HepG2 (cell line): Measurements from ENCODE around the gene WDR3. TPM values are rescaled to one million over a fixed set of nuclear protein-coding genes. Genes with fewer than 3 reads are reported as not detected.

Experiments used
- ATAC-seq: fragments of 200-7000 bp; cut with Tn5 transposase; 3 replicates; pipeline ENCODE4 v1.9.1; 2020; ENCODE audit warnings: mild to moderate bottlenecking, moderate library complexity
- BruUV-seq: library from RNA; stranded (reverse); fragments of 400-500 nt; replicated peaks from 2 replicates; lab custom pipeline; 2021; lab: Mats Ljungman, UMichigan
- CTCF ChIA-PET: fragments of 300-600 bp; formaldehyde crosslinking; extraction: SDS; loops from one replicate; lab custom pipeline; 2021; ENCODE audit warnings: low total read pairs, inconsistent platforms, low intra/inter-chr PET ratio; lab: Yijun Ruan, JAX
- POLR2A ChIA-PET: fragments of 350-600 bp; sonication (Branson Sonifier 250); formaldehyde crosslinking; loops from one replicate; lab custom pipeline; 2020; ENCODE audit warnings: antibody characterized with exemption, inconsistent platforms; lab: Yijun Ruan, JAX
- DNase-seq: peaks from one replicate; pipeline ENCODE4 v3.0.0-alpha.2; 2015; ENCODE audit warnings: low spot score
- FAIRE-seq: peaks from 3 replicates; lab custom pipeline; 2011; peaks lifted over from hg19 to GRCh38; lab: Jason Lieb, UNC
- H2AFZ ChIP-seq: one replicate; pipeline ENCODE4 v1.6.1; 2011; ENCODE audit warnings: low read length, inconsistent platforms
- H3K27ac ChIP-seq: fragments of 300-600 bp; 3 replicates; pipeline ENCODE4 v1.8.0; 2011; ENCODE audit warnings: mixed run types, mild to moderate bottlenecking, mixed read lengths, low read length, inconsistent platforms; ENCODE audit not compliant: insufficient read depth; ENCODE audit errors: extremely low read length
- H3K27me3 ChIP-seq, 2 experiments: fragments of 200-600 bp in 1 of 2; 2 replicates in 1 of 2; 3 replicates in 1 of 2; pipeline versions ENCODE4 v1.6.0 to v1.8.0; 2011; ENCODE audit warnings: low read length in 2 of 2, mild to moderate bottlenecking in 2 of 2, moderate library complexity in 2 of 2, inconsistent platforms in 1 of 2; ENCODE audit not compliant: insufficient read depth in 2 of 2, control insufficient read depth in 1 of 2
- H3K36me3 ChIP-seq, 2 experiments: fragments of 200-600 bp in 1 of 2; replicated peaks in 1 of 2; 2 replicates in 1 of 2; 3 replicates in 1 of 2; pipeline versions ENCODE4 v1.5.1 to v1.8.0; 2011; ENCODE audit warnings: low read length in 2 of 2, inconsistent platforms in 1 of 2; ENCODE audit not compliant: insufficient read depth in 2 of 2, control insufficient read depth in 1 of 2
- H3K4me1 ChIP-seq: 2 replicates; pipeline ENCODE4 v1.5.1; 2012; ENCODE audit warnings: low read length, inconsistent platforms; ENCODE audit not compliant: insufficient read depth
- H3K4me2 ChIP-seq: 2 replicates; pipeline ENCODE4 v1.6.0; 2011; ENCODE audit warnings: low read depth, low read length, inconsistent platforms
- H3K4me3 ChIP-seq, 3 experiments: fragments of 200-600 bp in 1 of 3; sonication (generic), shearing (Covaris generic) in 1 of 3; replicated peaks in 1 of 3; 2 replicates each; pipeline ENCODE4 v1.5.1; 2011 to 2016; ENCODE audit warnings: low read length in 3 of 3, inconsistent platforms in 2 of 3, low read depth in 2 of 3, mild to moderate bottlenecking in 2 of 3, control low read depth in 1 of 3, mixed read lengths in 1 of 3; ENCODE audit not compliant: insufficient read depth in 1 of 3
- H3K79me2 ChIP-seq: one replicate; pipeline ENCODE4 v1.6.1; 2011; ENCODE audit warnings: low read length, inconsistent platforms; ENCODE audit not compliant: insufficient read depth
- H3K9ac ChIP-seq: 2 replicates; pipeline ENCODE4 v1.6.0; 2011; ENCODE audit warnings: mild to moderate bottlenecking, low read depth, low read length, inconsistent platforms; ENCODE audit not compliant: insufficient read depth
- H3K9me3 ChIP-seq: 2 replicates; pipeline ENCODE4 v1.5.1; 2012; ENCODE audit warnings: mild to moderate bottlenecking, low read length
- H4K20me1 ChIP-seq: 2 replicates; pipeline ENCODE4 v1.6.0; 2011; ENCODE audit warnings: inconsistent platforms, mild to moderate bottlenecking, low read length, moderate library complexity; ENCODE audit not compliant: insufficient read depth
- CREB3 ChIP-seq: sonication (generic); formaldehyde crosslinking; IDR thresholded peaks from 2 replicates; pipeline ENCODE4 v1.5.0; 2020; ENCODE audit warnings: missing genetic modification reagents
- JUN ChIP-seq: sonication (generic); formaldehyde crosslinking; IDR thresholded peaks from 2 replicates; pipeline ENCODE4 v1.4.0; 2020; ENCODE audit warnings: mild to moderate bottlenecking, missing genetic modification reagents
- KLF16 ChIP-seq, 2 experiments: sonication (generic) in 1 of 2; formaldehyde crosslinking in 1 of 2; IDR thresholded peaks; 2 replicates each; pipeline versions ENCODE4 v1.6.1 to v1.8.0; 2016 to 2023; ENCODE audit warnings: missing genetic modification reagents in 2 of 2, missing compliant biosample characterization in 1 of 2
- MBNL3 ChIP-seq: fragments of 250-450 bp; sonication (Bioruptor Pico); conservative IDR thresholded peaks from 2 replicates; pipeline ENCODE4 v1.8.0; 2022; ENCODE audit warnings: mild to moderate bottlenecking, inconsistent platforms
- PHB2 ChIP-seq: fragments of 450-650 bp; IDR thresholded peaks from 2 replicates; pipeline ENCODE4 v1.6.1; 2018; ENCODE audit not compliant: partially characterized antibody
- RBM22 ChIP-seq: fragments of 200-400 bp; formaldehyde crosslinking; optimal IDR thresholded peaks from 2 replicates; pipeline ENCODE3; 2017; ENCODE audit warnings: mild to moderate bottlenecking, low read length, moderate library complexity
- SALL1 ChIP-seq: sonication (generic); formaldehyde crosslinking; IDR thresholded peaks from 2 replicates; pipeline ENCODE4 v1.8.0; 2022; ENCODE audit warnings: mild to moderate bottlenecking, missing genetic modification reagents
- ZNF569 ChIP-seq: sonication (generic); formaldehyde crosslinking; IDR thresholded peaks from 2 replicates; pipeline ENCODE4 v1.5.0; 2020; ENCODE audit warnings: mild to moderate bottlenecking, missing genetic modification reagents, moderate library complexity, borderline replicate concordance
- ZNF678 ChIP-seq: sonication (generic); formaldehyde crosslinking; IDR thresholded peaks from 2 replicates; pipeline ENCODE4 v1.4.0; 2020; ENCODE audit warnings: mild to moderate bottlenecking, missing genetic modification reagents
- ZNF766 ChIP-seq: sonication (generic); formaldehyde crosslinking; IDR thresholded peaks from 2 replicates; pipeline ENCODE4 v1.5.0; 2020; ENCODE audit warnings: missing genetic modification reagents, borderline replicate concordance
- ZNF891 ChIP-seq: sonication (generic); formaldehyde crosslinking; IDR thresholded peaks from 2 replicates; pipeline ENCODE4 v1.5.0; 2020; ENCODE audit warnings: mild to moderate bottlenecking, missing genetic modification reagents
- WGBS: methylation state at CpG from one replicate; pipeline ENCODE4 v1.1.6; 2017; ENCODE audit warnings: low lambda C conversion rate; 5-methylcytosine and 5-hydroxymethylcytosine counted together
- in situ Hi-C: cut with HindIII; loops from 2 replicates; pipeline ENCODE4 v1.10.0; 2017; ENCODE audit warnings: low pct_unique_long_range_greater_than_20kb; ENCODE audit not compliant: extremely low pct_ligation_motif_present
- intact Hi-C: fragments of 100-400 bp; cut with micrococcal nuclease; formaldehyde crosslinking; loops from one replicate; pipeline ENCODE4 v1.10.0; 2022; ENCODE audit not compliant: unreplicated experiment
- polyA plus RNA-seq, 8 experiments: library from polyadenylated mRNA; depleted of rRNA in 3 of 8; stranded (reverse) in 7 of 8; unstranded in 1 of 8; fragments of >200 nt; fragmentation: Illumina TruSeq in 4 of 8; extraction: Trizol in 4 of 8; gene quantifications; 2 replicates each; pipeline versions ENCODE4 v1.2.1 to v1.2.3, GENCODE V29; 2011 to 2016; ENCODE audit warnings: low read depth in 4 of 8, missing spikeins in 1 of 8, mixed read lengths in 1 of 8; ENCODE audit not compliant: insufficient read depth in 1 of 8
- total RNA-seq, 5 experiments: library from RNA; depleted of rRNA; stranded (reverse); fragments of >200 nt; fragmentation: Illumina TruSeq; extraction: Trizol; gene quantifications; 2 replicates each; pipeline ENCODE4 v1.2.3, GENCODE V29; 2016; ENCODE audit warnings: low read depth in 1 of 5

The WDR3 gene
- total and polyA plus RNA-seq, 2 of the 13 experiments (the other 11 are each of a cell fraction or from before 2014, with no cell fraction given) = 15.9 to 55.5 TPM

- TF ChIP-seq CREB3 (CRISPR knock-in tag) (no peak), ZNF891 (no peak), PHB2 (no peak), RBM22 (no peak), ZNF766 (CRISPR knock-in tag) (no peak), MBNL3 (CRISPR knock-in tag) (no peak)
Observed at GRCh38 chr1:117932576-117932975, 3.0 kb downstream of the WDR3 start (continued).

GRCh38 chr1:117933769-117934168 is 4.2 kb downstream of the WDR3 start:
- no peak for DNase-seq

More at GRCh38 chr1:117933769-117934168, 4.2 kb downstream of the WDR3 start:
- ChIA-PET POLR2A (no interaction called here), CTCF (no interaction called here)
- intact Hi-C loops (no loop called here), in situ Hi-C loops (no loop called here)
- Histone ChIP-seq H3K4me2 (no peak overlapping the region), H3K27ac (no peak overlapping the region), H4K20me1 (no peaks in the 10 kb centered on the region; the same call in 1 of the 2 replicates), H3K9ac (no peak overlapping the region), H3K4me1 (peaks cover 26% of the 10 kb centered on the region), H3K79me2 (peaks cover 44% of the 10 kb centered on the region), H3K36me3 (peaks cover 8 to 44% of the 10 kb centered on the region in 2 experiments), H3K27me3 (no peaks in the 10 kb centered on the region; a peak in 1 of 5 replicates), H3K9me3 (no peaks in the 10 kb centered on the region), H3K4me3 (no peak overlapping the region), H2AFZ (no peak overlapping the region)
- FAIRE-seq (no peak), ATAC-seq (no peak)
- TF ChIP-seq JUN (CRISPR knock-in tag) (no peak), ZNF569 (no peak), SALL1 (CRISPR knock-in tag) (no peak), ZNF678 (no peak), KLF16 (CRISPR knock-in tag; IDR thresholded peaks at IDR 0.05) (no peak)
- 98% methylated on average over 2 of the region's 2 CpGs for WGBS
- no TSS peak for BruUV-seq
